SK-N-SH (cell line): ENCODE results near the gene STK40. TPM values are rescaled to one million over a fixed set of nuclear protein-coding genes. Genes with fewer than 3 reads are reported as not detected.

Source experiments
- CTCF ChIA-PET: fragments of 300-600, 350-600 bp; formaldehyde crosslinking; extraction: SDS; loops from one replicate; lab custom pipeline; 2021; lab: Yijun Ruan, JAX
- POLR2A ChIA-PET: fragments of 350-600 bp; sonication (Branson Sonifier 250); formaldehyde crosslinking; extraction: SDS; loops from one replicate; lab custom pipeline; 2020; ENCODE audit warnings: antibody characterized with exemption, inconsistent platforms; lab: Yijun Ruan, JAX
- DNase-seq: peaks from one replicate; pipeline ENCODE4 v3.0.0; 2012
- H2AFZ ChIP-seq: fragments of 200-600 bp; sonication (generic); 2 replicates; pipeline ENCODE4 v1.8.1; 2016; ENCODE audit warnings: antibody characterized with exemption, mild to moderate bottlenecking, low read depth
- H3F3A ChIP-seq: fragments of 200-600 bp; sonication (generic); replicated peaks from 2 replicates; pipeline ENCODE3; 2016; ENCODE audit warnings: antibody characterized with exemption, mild to moderate bottlenecking; ENCODE audit not compliant: insufficient read depth
- H3K27ac ChIP-seq, 2 experiments: fragments of 200-500 bp in 1 of 2; fragments of 200-600 bp in 1 of 2; sonication (Bioruptor generic) in 1 of 2; sonication (generic), shearing (Covaris generic) in 1 of 2; 2 replicates each; pipeline versions ENCODE4 v1.5.1 to v1.6.1; 2014 to 2016; ENCODE audit warnings: low read depth in 2 of 2, inconsistent platforms in 1 of 2, low read length in 1 of 2, mild to moderate bottlenecking in 1 of 2, mixed read lengths in 1 of 2
- H3K27me3 ChIP-seq: fragments of 200-600 bp; sonication (generic), shearing (Covaris generic); 2 replicates; pipeline ENCODE4 v1.6.1; 2016; ENCODE audit warnings: mixed run types; ENCODE audit not compliant: insufficient read depth
- H3K36me3 ChIP-seq, 2 experiments: fragments of 200-500 bp in 1 of 2; fragments of 200-600 bp in 1 of 2; sonication (Bioruptor generic) in 1 of 2; sonication (generic) in 1 of 2; replicated peaks in 1 of 2; 2 replicates each; pipeline versions ENCODE3 to v1.5.1; 2014 to 2016; ENCODE audit warnings: low read length in 1 of 2, mild to moderate bottlenecking in 1 of 2; ENCODE audit not compliant: insufficient read depth in 2 of 2, control insufficient read depth in 1 of 2
- H3K4me1 ChIP-seq, 2 experiments: fragments of 200-500 bp in 1 of 2; fragments of 200-600 bp in 1 of 2; sonication (Bioruptor generic) in 1 of 2; sonication (generic), shearing (Covaris generic) in 1 of 2; 2 replicates each; pipeline versions ENCODE4 v1.5.1 to v1.6.1; 2014 to 2016; ENCODE audit warnings: low read depth in 1 of 2, low read length in 1 of 2, mixed run types in 1 of 2; ENCODE audit not compliant: insufficient read depth in 2 of 2, control insufficient read depth in 1 of 2
- H3K4me2 ChIP-seq: fragments of 200-600 bp; sonication (generic), shearing (Covaris generic); 2 replicates; pipeline ENCODE4 v1.6.1; 2017; ENCODE audit warnings: mixed run types
- H3K4me3 ChIP-seq, 2 experiments: fragments of 200-500 bp in 1 of 2; fragments of 200-600 bp in 1 of 2; sonication (Bioruptor generic) in 1 of 2; sonication (generic), shearing (Covaris generic) in 1 of 2; 2 replicates each; pipeline versions ENCODE4 v1.5.1 to v1.8.1; 2014 to 2016; ENCODE audit warnings: low read depth in 2 of 2, inconsistent platforms in 1 of 2, low read length in 1 of 2, mild to moderate bottlenecking in 1 of 2, mixed read lengths in 1 of 2, moderate library complexity in 1 of 2
- H3K79me2 ChIP-seq: fragments of 200-600 bp; sonication (generic); 2 replicates; pipeline ENCODE4 v1.8.1; 2017; ENCODE audit warnings: mild to moderate bottlenecking; ENCODE audit not compliant: insufficient read depth
- H3K9ac ChIP-seq: fragments of 200-600 bp; sonication (generic); 2 replicates; pipeline ENCODE4 v1.6.1; 2017; ENCODE audit warnings: mixed run types
- H3K9me2 ChIP-seq: fragments of 200-600 bp; sonication (generic); 2 replicates; pipeline ENCODE4 v1.6.1; 2017; ENCODE audit warnings: mixed run types
- H3K9me3 ChIP-seq: fragments of 200-600 bp; sonication (generic); 2 replicates; pipeline ENCODE4 v1.6.1; 2017; ENCODE audit warnings: mixed run types, mild to moderate bottlenecking, moderate library complexity
- H4K20me1 ChIP-seq: fragments of 200-600 bp; sonication (generic); 2 replicates; pipeline ENCODE4 v1.6.1; 2017; ENCODE audit warnings: mild to moderate bottlenecking, mixed run types; ENCODE audit not compliant: insufficient read depth
- EP300 ChIP-seq, 2 experiments: IDR thresholded peaks; 2 replicates each; pipeline versions ENCODE4 v1.4.0 to v1.6.1; 2012; ENCODE audit warnings: borderline replicate concordance in 1 of 2, low read depth in 1 of 2, low read length in 1 of 2
- EZH2phosphoT487 ChIP-seq: fragments of 200-600 bp; sonication (generic); IDR thresholded peaks from 2 replicates; pipeline ENCODE4 v1.6.1; 2017; ENCODE audit warnings: low read depth, mixed run types, mild to moderate bottlenecking, antibody characterized with exemption, moderate library complexity, borderline replicate concordance
- FOXJ3 ChIP-seq: sonication (generic); formaldehyde crosslinking; IDR thresholded peaks from 2 replicates; pipeline ENCODE4 v1.5.1; 2020; ENCODE audit warnings: mild to moderate bottlenecking, missing genetic modification reagents
- GATA2 ChIP-seq: sonication (generic); formaldehyde crosslinking; IDR thresholded peaks from 2 replicates; pipeline ENCODE4 v1.5.0; 2020; ENCODE audit warnings: mild to moderate bottlenecking, missing genetic modification reagents
- JUND ChIP-seq: IDR thresholded peaks from 2 replicates; pipeline ENCODE4 v1.4.0; 2012
- MEF2A ChIP-seq: IDR thresholded peaks from 2 replicates; pipeline ENCODE4 v1.4.0; 2012; ENCODE audit warnings: low read depth, borderline replicate concordance
- MXI1 ChIP-seq: IDR thresholded peaks from 2 replicates; pipeline ENCODE4 v1.6.1; 2012; ENCODE audit warnings: mild to moderate bottlenecking, low read depth, low read length, improper control_type of control experiment
- NFIC ChIP-seq: IDR thresholded peaks from 2 replicates; pipeline ENCODE4 v1.4.0; 2012; ENCODE audit warnings: borderline replicate concordance
- NRF1 ChIP-seq: IDR thresholded peaks from 2 replicates; pipeline ENCODE4 v1.6.1; 2012; ENCODE audit warnings: low read depth, mild to moderate bottlenecking, low read length
- POLR2AphosphoS5 ChIP-seq: IDR thresholded peaks from 2 replicates; pipeline ENCODE4 v1.6.1; 2012; ENCODE audit warnings: low read depth, low read length
- RAD21 ChIP-seq: IDR thresholded peaks from 2 replicates; pipeline ENCODE4 v1.6.1; 2012; ENCODE audit warnings: mild to moderate bottlenecking, low read length
- RCOR1 ChIP-seq: fragments of 150-350 bp; IDR thresholded peaks from 2 replicates; pipeline ENCODE4 v1.6.1; 2017; ENCODE audit warnings: antibody characterized with exemption, low read length
- SIN3A ChIP-seq: IDR thresholded peaks from 2 replicates; pipeline ENCODE4 v1.6.1; 2012; ENCODE audit warnings: low read depth, mild to moderate bottlenecking, low read length, moderate library complexity, borderline replicate concordance
- TAF1 ChIP-seq: IDR thresholded peaks from 2 replicates; pipeline ENCODE4 v1.6.1; 2012; ENCODE audit warnings: low read depth, mild to moderate bottlenecking, low read length, moderate library complexity, borderline replicate concordance
- TEAD4 ChIP-seq: IDR thresholded peaks from 2 replicates; pipeline ENCODE4 v1.4.0; 2012; ENCODE audit warnings: mild to moderate bottlenecking, borderline replicate concordance; ENCODE audit not compliant: insufficient read depth
- USF2 ChIP-seq: fragments of 150-350 bp; IDR thresholded peaks from 2 replicates; pipeline ENCODE4 v1.6.1; 2017; ENCODE audit warnings: antibody characterized with exemption, low read length, low read depth, borderline replicate concordance
- YY1 ChIP-seq: IDR thresholded peaks from 2 replicates; pipeline ENCODE4 v1.4.0; 2012; ENCODE audit warnings: low read depth, mild to moderate bottlenecking
- WGBS: methylation state at CpG from one replicate; pipeline ENCODE4 v1.1.6; 2017; ENCODE audit warnings: low lambda C conversion rate; 5-methylcytosine and 5-hydroxymethylcytosine counted together
- polyA plus RNA-seq, 3 experiments: library from polyadenylated mRNA; depleted of rRNA; stranded (reverse); fragments of >200 nt; gene quantifications; 2 replicates each; pipeline ENCODE4 v1.2.3, GENCODE V29; 2012
- TF ChIP-seq, protein P1 (sequence below): IDR thresholded peaks from 2 replicates; pipeline ENCODE4 v1.6.1; 2012; ENCODE audit warnings: mild to moderate bottlenecking, low read depth, low read length, moderate library complexity
- TF ChIP-seq, protein P2 (sequence below): IDR thresholded peaks from 2 replicates; pipeline ENCODE4; 2012
- TF ChIP-seq, protein P3 (sequence below): fragments of 150-350 bp; IDR thresholded peaks from 2 replicates; pipeline ENCODE4 v1.6.1; 2016; ENCODE audit warnings: mild to moderate bottlenecking, low read depth, low read length

Gene STK40
- polyA plus RNA-seq, 1 of the 3 experiments (the other 2 are of a cell fraction), result 43.3 TPM

GRCh38 chr1:36433102-36433501 is 47.4 kb upstream of the STK40 start (continued):
- TF ChIP-seq, protein P1, sequence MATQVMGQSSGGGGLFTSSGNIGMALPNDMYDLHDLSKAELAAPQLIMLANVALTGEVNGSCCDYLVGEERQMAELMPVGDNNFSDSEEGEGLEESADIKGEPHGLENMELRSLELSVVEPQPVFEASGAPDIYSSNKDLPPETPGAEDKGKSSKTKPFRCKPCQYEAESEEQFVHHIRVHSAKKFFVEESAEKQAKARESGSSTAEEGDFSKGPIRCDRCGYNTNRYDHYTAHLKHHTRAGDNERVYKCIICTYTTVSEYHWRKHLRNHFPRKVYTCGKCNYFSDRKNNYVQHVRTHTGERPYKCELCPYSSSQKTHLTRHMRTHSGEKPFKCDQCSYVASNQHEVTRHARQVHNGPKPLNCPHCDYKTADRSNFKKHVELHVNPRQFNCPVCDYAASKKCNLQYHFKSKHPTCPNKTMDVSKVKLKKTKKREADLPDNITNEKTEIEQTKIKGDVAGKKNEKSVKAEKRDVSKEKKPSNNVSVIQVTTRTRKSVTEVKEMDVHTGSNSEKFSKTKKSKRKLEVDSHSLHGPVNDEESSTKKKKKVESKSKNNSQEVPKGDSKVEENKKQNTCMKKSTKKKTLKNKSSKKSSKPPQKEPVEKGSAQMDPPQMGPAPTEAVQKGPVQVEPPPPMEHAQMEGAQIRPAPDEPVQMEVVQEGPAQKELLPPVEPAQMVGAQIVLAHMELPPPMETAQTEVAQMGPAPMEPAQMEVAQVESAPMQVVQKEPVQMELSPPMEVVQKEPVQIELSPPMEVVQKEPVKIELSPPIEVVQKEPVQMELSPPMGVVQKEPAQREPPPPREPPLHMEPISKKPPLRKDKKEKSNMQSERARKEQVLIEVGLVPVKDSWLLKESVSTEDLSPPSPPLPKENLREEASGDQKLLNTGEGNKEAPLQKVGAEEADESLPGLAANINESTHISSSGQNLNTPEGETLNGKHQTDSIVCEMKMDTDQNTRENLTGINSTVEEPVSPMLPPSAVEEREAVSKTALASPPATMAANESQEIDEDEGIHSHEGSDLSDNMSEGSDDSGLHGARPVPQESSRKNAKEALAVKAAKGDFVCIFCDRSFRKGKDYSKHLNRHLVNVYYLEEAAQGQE, result no peak
- TF ChIP-seq TAF1 (no peak), MXI1 (no peak), NRF1 (no peak), YY1 (no peak), TEAD4 (no peak)

GRCh38 chr1:36432616-36433015 is 46.9 kb upstream of the STK40 start:
- Histone ChIP-seq H3K4me3 (no peak overlapping the region), H2AFZ (no peak overlapping the region), H3K9me3 (no peaks in the 10 kb centered on the region), H3K4me2 (no peak overlapping the region), H4K20me1 (no peaks in the 10 kb centered on the region), H3K79me2 (no peaks in the 10 kb centered on the region), H3K4me1 (no peaks in the 10 kb centered on the region), H3K27ac (no peak overlapping the region), H3K9me2 (no peaks in the 10 kb centered on the region), H3K36me3 (peaks cover 2 to 6% of the 10 kb centered on the region in 2 experiments), H3F3A (no peaks in the 10 kb centered on the region), H3K9ac (no peak overlapping the region), H3K27me3 (no peaks in the 10 kb centered on the region)
- 98% methylated on average over 4 of the region's 4 CpGs for WGBS
- POLR2A ChIA-PET, result no interaction called here
- CTCF ChIA-PET, result interaction anchor here (1.0 kb wide), 1 partner anchor 10 kb away, joined by 3 read pairs; no protein-coding TSS in a partner anchor
- TF ChIP-seq NRF1 (no peak), EZH2phosphoT487 (no peak), TEAD4 (no peak), FOXJ3 (CRISPR knock-in tag) (no peak), RAD21 (no peak), EP300 (IDR thresholded peaks at IDR 0.05; ENCODE audit: borderline replicate concordance in 1 of 2, low read depth in 1 of 2, low read length in 1 of 2) (no peak), RCOR1 (no peak), MEF2A (no peak), TAF1 (no peak), JUND (no peak), POLR2AphosphoS5 (no peak), NFIC (no peak), USF2 (no peak), GATA2 (CRISPR knock-in tag) (no peak), MXI1 (no peak), SIN3A (no peak)
- TF ChIP-seq, protein P1, result no peak
- TF ChIP-seq, protein P2, sequence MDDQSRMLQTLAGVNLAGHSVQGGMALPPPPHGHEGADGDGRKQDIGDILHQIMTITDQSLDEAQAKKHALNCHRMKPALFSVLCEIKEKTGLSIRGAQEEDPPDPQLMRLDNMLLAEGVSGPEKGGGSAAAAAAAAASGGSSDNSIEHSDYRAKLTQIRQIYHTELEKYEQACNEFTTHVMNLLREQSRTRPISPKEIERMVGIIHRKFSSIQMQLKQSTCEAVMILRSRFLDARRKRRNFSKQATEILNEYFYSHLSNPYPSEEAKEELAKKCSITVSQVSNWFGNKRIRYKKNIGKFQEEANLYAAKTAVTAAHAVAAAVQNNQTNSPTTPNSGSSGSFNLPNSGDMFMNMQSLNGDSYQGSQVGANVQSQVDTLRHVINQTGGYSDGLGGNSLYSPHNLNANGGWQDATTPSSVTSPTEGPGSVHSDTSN, result no peak
- TF ChIP-seq, protein P3, sequence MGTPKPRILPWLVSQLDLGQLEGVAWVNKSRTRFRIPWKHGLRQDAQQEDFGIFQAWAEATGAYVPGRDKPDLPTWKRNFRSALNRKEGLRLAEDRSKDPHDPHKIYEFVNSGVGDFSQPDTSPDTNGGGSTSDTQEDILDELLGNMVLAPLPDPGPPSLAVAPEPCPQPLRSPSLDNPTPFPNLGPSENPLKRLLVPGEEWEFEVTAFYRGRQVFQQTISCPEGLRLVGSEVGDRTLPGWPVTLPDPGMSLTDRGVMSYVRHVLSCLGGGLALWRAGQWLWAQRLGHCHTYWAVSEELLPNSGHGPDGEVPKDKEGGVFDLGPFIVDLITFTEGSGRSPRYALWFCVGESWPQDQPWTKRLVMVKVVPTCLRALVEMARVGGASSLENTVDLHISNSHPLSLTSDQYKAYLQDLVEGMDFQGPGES, result no peak
- DNase-seq, result no peak
